Fibroblast of villous mesenchyme (primary cell): ENCODE data around the gene PHEX. TPM values are rescaled to one million over a fixed set of nuclear protein-coding genes. Genes with fewer than 3 reads are reported as not detected.
A peak's percentile ranks its signal among the peaks of the same experiment; 100 is the strongest.

Experiments used
- DNase-seq: peaks from one replicate; pipeline ENCODE4 v3.0.0-alpha.2; 2010; ENCODE audit warnings: low read depth
- H3K4me3 ChIP-seq: 2 replicates; pipeline ENCODE4 v1.5.1; 2011; ENCODE audit warnings: low read depth, mild to moderate bottlenecking, low read length
- total RNA-seq: library from RNA; depleted of rRNA; stranded (reverse); fragments of >200 nt; gene quantifications from 2 replicates; pipeline ENCODE4 v1.2.3, GENCODE V29; 2012
- TF ChIP-seq, protein P1 (sequence below): IDR thresholded peaks from 2 replicates; pipeline ENCODE4 v1.5.1; 2012; ENCODE audit warnings: low read depth, mild to moderate bottlenecking, low read length; ENCODE audit not compliant: insufficient read depth

Gene PHEX
- total RNA-seq, 1 donor, result 0.43 TPM

DNA sequence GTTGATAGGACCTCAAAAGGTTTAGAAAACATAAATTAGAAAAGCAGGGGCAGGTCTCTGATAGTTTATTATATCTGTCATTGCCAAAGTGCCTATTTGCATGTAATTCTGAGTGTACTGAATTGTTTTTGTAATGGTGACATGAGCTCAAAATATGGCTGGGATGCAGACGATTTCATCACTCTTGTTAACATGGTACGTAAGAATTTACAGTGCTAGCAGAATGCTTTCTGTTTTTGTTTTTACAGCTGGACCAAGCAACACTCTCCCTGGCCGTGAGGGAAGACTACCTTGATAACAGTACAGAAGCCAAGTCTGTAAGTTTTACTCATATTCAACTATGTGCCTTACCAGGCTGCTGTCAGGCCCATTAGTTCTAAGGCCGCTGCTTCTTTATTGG, 58.1 kb downstream of the PHEX start:
- H3K4me3 ChIP-seq, result no peak overlapping the region
- peak; percentile 65 for DNase-seq
- TF ChIP-seq, protein P1, sequence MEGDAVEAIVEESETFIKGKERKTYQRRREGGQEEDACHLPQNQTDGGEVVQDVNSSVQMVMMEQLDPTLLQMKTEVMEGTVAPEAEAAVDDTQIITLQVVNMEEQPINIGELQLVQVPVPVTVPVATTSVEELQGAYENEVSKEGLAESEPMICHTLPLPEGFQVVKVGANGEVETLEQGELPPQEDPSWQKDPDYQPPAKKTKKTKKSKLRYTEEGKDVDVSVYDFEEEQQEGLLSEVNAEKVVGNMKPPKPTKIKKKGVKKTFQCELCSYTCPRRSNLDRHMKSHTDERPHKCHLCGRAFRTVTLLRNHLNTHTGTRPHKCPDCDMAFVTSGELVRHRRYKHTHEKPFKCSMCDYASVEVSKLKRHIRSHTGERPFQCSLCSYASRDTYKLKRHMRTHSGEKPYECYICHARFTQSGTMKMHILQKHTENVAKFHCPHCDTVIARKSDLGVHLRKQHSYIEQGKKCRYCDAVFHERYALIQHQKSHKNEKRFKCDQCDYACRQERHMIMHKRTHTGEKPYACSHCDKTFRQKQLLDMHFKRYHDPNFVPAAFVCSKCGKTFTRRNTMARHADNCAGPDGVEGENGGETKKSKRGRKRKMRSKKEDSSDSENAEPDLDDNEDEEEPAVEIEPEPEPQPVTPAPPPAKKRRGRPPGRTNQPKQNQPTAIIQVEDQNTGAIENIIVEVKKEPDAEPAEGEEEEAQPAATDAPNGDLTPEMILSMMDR, result no peak

DNA sequence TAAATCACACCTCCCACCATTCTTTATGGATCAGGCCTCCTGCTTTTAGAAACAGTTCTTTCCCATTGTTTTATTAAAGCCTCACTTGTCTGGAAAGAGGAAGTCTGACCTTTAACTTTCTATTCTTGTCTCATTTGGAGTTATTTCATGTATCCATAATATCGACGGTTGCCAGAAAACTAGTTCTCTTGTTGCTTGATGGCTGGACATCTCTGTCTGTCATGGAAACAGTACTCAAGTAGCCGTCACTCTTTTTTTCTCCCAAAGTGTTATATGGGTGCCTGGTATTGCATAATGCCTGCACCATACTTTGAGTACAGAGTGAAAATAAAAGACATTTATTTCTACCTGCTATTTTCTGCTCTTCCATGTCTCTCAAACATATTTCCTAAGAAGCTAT, 61.4 kb downstream of the PHEX start:
- TF ChIP-seq, protein P1, result no peak
- no peak overlapping the region for H3K4me3 ChIP-seq
- no peak for DNase-seq

DNA sequence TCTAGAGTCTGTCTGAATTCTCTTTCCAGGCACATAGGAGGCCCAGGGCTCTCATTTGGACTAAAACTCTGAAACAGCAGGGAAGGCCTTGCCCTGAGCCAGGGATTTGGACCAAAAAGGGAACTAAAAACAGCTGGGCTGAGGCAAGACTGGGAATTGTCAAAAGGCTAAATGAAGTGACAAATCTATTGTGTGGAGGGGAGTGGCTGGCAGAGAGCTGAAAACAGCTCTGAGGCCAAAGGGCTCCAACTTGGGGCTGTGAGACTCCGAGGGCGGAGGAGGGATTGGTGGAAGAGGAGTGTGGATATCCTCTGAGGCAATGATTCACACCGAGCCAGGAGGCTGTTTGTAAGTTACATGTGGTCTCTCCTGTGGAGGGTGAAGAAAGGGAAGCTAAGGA, 63.2 kb downstream of the PHEX start:
- no peak overlapping the region for H3K4me3 ChIP-seq
- TF ChIP-seq, protein P1, result no peak
- DNase-seq, result peak; percentile 67

- TF ChIP-seq, protein P1, result no peak
- DNase-seq, result no peak
These were observed 63.7 kb downstream of the PHEX start for GRCh38 chrX:22095856-22096255.

DNA sequence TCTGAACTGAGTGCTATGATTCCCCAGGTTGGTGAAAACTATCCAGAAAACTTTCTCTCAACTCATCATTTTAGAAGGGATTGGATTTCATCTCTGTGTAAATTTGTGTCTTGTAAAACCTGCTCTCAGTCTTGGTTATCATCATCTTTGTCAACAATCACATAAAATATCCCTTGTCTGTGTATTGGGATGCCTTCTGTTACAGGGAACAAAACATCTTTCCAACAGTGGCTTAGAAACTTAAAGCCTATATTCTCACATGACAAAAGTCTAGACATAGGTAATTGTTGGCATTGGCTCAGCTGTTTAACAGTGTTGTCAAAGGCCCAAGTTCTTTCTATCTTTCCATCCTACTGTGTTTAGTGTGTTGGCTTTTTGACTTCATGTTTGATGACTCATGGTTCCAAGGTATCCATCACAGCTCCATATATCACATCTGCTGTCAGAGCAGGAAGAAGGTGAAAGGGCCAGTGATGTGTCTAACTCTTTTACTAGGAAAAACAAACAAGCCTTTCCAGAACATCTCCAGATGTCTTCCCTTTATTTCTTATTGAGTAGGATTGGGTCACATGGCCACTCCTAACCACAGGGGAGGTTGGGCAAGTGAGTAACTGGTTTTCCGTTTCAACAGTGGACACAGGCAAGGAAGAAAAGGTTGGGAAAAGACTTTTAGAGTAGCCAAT, 65.0 kb downstream of the PHEX start:
- TF ChIP-seq, protein P1, result no peak
- no peak overlapping the region for H3K4me3 ChIP-seq
- DNase-seq, result peak; percentile 76

More at GRCh38 chrX:22095856-22096255, 63.7 kb downstream of the PHEX start:
- no peak overlapping the region for H3K4me3 ChIP-seq

DNA sequence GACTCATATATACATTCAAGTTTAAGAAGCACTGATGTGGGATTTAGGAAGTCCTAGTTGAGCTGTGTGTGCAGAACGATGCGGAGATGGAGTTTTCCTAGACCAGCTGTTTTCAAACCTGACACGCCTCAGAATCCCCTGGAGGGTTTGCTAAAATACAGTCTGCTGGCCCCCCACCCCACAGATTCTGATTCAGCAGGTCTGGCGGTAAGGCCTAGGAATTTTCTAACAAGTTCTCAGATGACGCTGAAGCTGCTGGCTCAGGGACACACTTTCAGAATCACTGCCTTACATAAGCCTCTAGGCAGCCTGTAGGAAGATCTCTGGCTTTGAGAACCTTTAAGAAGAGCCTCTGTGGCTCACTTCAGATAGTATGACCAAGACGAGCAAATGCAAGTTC, 73.1 kb downstream of the PHEX start:
- no peak overlapping the region for H3K4me3 ChIP-seq
- TF ChIP-seq, protein P1, result no peak
- peak; percentile 34 for DNase-seq

DNA sequence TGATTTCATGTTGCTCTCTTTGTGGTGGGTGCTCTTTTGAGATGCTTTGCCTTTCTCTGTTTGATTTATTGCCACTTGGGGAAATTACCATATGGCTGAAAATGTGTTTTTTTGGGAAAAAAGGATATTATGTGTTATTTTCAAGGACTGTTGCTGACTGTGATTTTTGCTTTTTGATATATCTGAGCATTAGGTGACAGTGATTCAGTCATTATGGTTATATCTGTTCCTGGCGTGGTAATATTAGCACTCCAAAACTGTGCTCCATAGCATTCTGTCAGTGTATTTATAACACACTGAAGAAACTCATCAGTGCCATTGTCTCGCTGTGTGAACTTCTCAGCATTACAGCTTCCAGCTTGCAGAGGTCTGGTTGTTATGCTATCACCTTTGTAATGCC, 73.8 kb downstream of the PHEX start:
- H3K4me3 ChIP-seq, result no peak overlapping the region
- no peak for DNase-seq
- TF ChIP-seq, protein P1, result no peak
